Measurements from ENCODE around the gene OR8B3.

OR8B3 gene

GRCh38 chr11:124376280-124376679 lies 22.5 kb downstream of the OR8B3 start:
- Histone ChIP-seq H3K79me2 (ENCODE audit: low read length) (no peaks in the 10 kb centered on the region), H3K27ac (ENCODE audit: low read length) (no peak overlapping the region), H3K4me3 (ENCODE audit: low read length) (no peak overlapping the region), H3K9me3 (replicated peaks; ENCODE audit: insufficient read depth, low read length) (no peaks in the 10 kb centered on the region), H3K9me2 (replicated peaks; ENCODE audit: insufficient read depth, low read length) (no peaks in the 10 kb centered on the region), H3F3A (ENCODE audit: insufficient read depth, low read length) (no peaks in the 10 kb centered on the region), H3K4me2 (ENCODE audit: low read depth, low read length) (no peak overlapping the region), H3K4me1 (ENCODE audit: low read length) (no peaks in the 10 kb centered on the region), H3K9ac (ENCODE audit: low read length) (no peak overlapping the region), H3K36me3 (replicated peaks; ENCODE audit: insufficient read depth, low read length) (no peaks in the 10 kb centered on the region), H3K27me3 (replicated peaks; ENCODE audit: insufficient read depth, low read length) (no peaks in the 10 kb centered on the region), H2AFZ (ENCODE audit: low read length) (no peak overlapping the region), H4K20me1 (ENCODE audit: insufficient read depth, low read length) (no peaks in the 10 kb centered on the region)
- no peak for DNase-seq
- TF ChIP-seq EZH2 (optimal IDR thresholded peaks at IDR 0.05; ENCODE audit: low read depth, low read length) (no peak), EZH2phosphoT487 (IDR thresholded peaks at IDR 0.05; ENCODE audit: low read length) (no peak)
- TF ChIP-seq, protein P1, sequence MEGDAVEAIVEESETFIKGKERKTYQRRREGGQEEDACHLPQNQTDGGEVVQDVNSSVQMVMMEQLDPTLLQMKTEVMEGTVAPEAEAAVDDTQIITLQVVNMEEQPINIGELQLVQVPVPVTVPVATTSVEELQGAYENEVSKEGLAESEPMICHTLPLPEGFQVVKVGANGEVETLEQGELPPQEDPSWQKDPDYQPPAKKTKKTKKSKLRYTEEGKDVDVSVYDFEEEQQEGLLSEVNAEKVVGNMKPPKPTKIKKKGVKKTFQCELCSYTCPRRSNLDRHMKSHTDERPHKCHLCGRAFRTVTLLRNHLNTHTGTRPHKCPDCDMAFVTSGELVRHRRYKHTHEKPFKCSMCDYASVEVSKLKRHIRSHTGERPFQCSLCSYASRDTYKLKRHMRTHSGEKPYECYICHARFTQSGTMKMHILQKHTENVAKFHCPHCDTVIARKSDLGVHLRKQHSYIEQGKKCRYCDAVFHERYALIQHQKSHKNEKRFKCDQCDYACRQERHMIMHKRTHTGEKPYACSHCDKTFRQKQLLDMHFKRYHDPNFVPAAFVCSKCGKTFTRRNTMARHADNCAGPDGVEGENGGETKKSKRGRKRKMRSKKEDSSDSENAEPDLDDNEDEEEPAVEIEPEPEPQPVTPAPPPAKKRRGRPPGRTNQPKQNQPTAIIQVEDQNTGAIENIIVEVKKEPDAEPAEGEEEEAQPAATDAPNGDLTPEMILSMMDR (IDR thresholded peaks at IDR 0.05; ENCODE audit: low read length) = no peak

GRCh38 chr11:124359566-124359965 lies 39.3 kb downstream of the OR8B3 start:
- Histone ChIP-seq H3K79me2 (ENCODE audit: low read length) (no peaks in the 10 kb centered on the region), H2AFZ (ENCODE audit: low read length) (no peak overlapping the region), H3K36me3 (replicated peaks; ENCODE audit: insufficient read depth, low read length) (no peaks in the 10 kb centered on the region), H3K9ac (ENCODE audit: low read length) (no peak overlapping the region), H4K20me1 (ENCODE audit: insufficient read depth, low read length) (no peaks in the 10 kb centered on the region), H3K4me2 (ENCODE audit: low read depth, low read length) (no peak overlapping the region), H3K27me3 (replicated peaks; ENCODE audit: insufficient read depth, low read length) (no peaks in the 10 kb centered on the region), H3K27ac (ENCODE audit: low read length) (no peak overlapping the region), H3K9me2 (replicated peaks; ENCODE audit: insufficient read depth, low read length) (no peaks in the 10 kb centered on the region), H3K4me1 (ENCODE audit: low read length) (no peaks in the 10 kb centered on the region), H3K9me3 (replicated peaks; ENCODE audit: insufficient read depth, low read length) (no peaks in the 10 kb centered on the region), H3K4me3 (ENCODE audit: low read length) (no peak overlapping the region), H3F3A (ENCODE audit: insufficient read depth, low read length) (no peaks in the 10 kb centered on the region)
- DNase-seq = no peak
- no peak for TF ChIP-seq EZH2phosphoT487 (IDR thresholded peaks at IDR 0.05; ENCODE audit: low read length)
- TF ChIP-seq, protein P1 (IDR thresholded peaks at IDR 0.05; ENCODE audit: low read length) = no peak
- no peak for TF ChIP-seq EZH2 (optimal IDR thresholded peaks at IDR 0.05; ENCODE audit: low read depth, low read length)

- H3K4me1 ChIP-seq (ENCODE audit: low read length) = no peaks in the 10 kb centered on the region
- no peak overlapping the region for H3K4me3 ChIP-seq (ENCODE audit: low read length)
- H3K4me2 ChIP-seq (ENCODE audit: low read depth, low read length) = no peak overlapping the region
- H3K27me3 ChIP-seq (replicated peaks; ENCODE audit: insufficient read depth, low read length) = no peaks in the 10 kb centered on the region
- no peaks in the 10 kb centered on the region; the same call in 1 of the 2 replicates for H3K9me2 ChIP-seq (replicated peaks; ENCODE audit: insufficient read depth, low read length)
- H3K9me3 ChIP-seq (replicated peaks; ENCODE audit: insufficient read depth, low read length) = no peaks in the 10 kb centered on the region
- no peak overlapping the region for H2AFZ ChIP-seq (ENCODE audit: low read length)
- H3K36me3 ChIP-seq (replicated peaks; ENCODE audit: insufficient read depth, low read length) = no peaks in the 10 kb centered on the region
- no peak for TF ChIP-seq EZH2phosphoT487 (IDR thresholded peaks at IDR 0.05; ENCODE audit: low read length)
- TF ChIP-seq EZH2 (optimal IDR thresholded peaks at IDR 0.05; ENCODE audit: low read depth, low read length) = no peak
- TF ChIP-seq, protein P1 (IDR thresholded peaks at IDR 0.05; ENCODE audit: low read length) = no peak
- no peak overlapping the region for H3K27ac ChIP-seq (ENCODE audit: low read length)
- H3K9ac ChIP-seq (ENCODE audit: low read length) = no peak overlapping the region
- no peaks in the 10 kb centered on the region for H3F3A ChIP-seq (ENCODE audit: insufficient read depth, low read length)
- no peaks in the 10 kb centered on the region for H4K20me1 ChIP-seq (ENCODE audit: insufficient read depth, low read length)
- DNase-seq = no peak
- no peaks in the 10 kb centered on the region for H3K79me2 ChIP-seq (ENCODE audit: low read length)
Observed at GRCh38 chr11:124346311-124346955, 52.4 kb downstream of the OR8B3 start.
